ENCODE results near the gene PLXND1. TPM values are rescaled to one million over a fixed set of nuclear protein-coding genes. Genes with fewer than 3 reads are reported as not detected.
A peak's percentile ranks its signal among the peaks of the same experiment; 100 is the strongest.

Gene PLXND1
- total RNA-seq, 3 donors from 2014 or later: 4.8 to 6.2 (median 6.1) TPM

DNA sequence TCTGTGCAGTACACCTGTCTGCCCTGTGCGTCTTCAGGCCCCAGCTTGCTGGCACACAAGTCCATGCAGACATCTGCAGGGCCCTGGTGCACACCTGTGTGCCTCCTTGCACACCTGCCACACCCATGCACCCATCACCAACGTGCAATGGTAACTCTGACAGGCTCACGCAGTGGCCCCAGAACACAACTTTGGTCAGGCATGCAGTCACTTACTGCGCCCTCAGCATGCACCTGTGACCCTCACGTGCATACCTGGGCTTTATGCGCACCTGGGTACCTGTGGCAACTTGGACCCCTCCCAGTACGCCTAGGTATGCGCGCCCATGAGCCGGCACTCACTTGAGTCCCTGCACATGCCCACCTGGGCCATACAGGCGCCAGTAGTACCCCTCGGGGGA, 1.7 kb downstream of the PLXND1 start:
- H3K27me3 Mint-ChIP-seq (ENCODE audit: low read depth): peaks cover 15% of the 10 kb centered on the region
- no peak for DNase-seq
- H3K4me3 Mint-ChIP-seq: peak overlapping the region; percentile 16
- H3K36me3 Mint-ChIP-seq (ENCODE audit: insufficient read depth): no peaks in the 10 kb centered on the region
- no peaks in the 10 kb centered on the region for H3K9me3 Mint-ChIP-seq
- no peak for ATAC-seq
- peaks cover 24% of the 10 kb centered on the region for H3K4me1 Mint-ChIP-seq (ENCODE audit: low read depth)

DNA sequence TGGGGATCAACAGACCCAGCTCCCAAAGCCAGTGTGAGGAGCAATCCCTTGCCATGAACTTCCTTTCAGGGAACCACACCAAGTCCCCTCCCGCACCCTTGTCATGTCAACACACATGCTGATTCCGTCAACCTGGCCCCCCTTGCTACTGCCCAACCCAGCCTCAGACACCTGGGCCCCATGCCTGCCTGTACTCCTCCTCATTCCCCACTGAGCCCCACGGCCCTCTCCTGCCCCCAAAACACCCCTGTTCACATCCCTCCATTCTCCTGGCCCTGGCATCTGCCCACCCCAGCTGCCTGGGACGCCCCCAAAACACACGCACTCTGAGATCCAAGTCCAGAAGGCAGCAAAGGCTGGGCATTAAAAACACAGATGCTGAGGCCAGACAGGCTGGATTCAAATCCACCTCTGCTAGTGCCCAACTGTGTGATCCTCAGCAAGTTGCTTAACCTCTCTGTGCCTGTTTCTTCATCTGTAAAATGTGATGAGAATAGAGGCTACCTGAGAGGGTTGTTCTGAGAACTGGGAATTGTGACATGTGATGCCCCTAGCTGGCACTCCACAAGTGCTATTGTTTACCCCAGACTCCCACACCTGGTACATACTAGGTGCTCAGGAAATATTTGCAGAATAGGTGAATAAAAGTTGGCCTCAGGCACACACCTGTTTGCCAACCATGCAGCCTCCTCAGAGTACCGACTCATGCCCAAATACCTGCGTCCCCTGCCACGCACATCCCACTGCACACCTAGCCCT, 2.3 kb downstream of the PLXND1 start:
- ATAC-seq: no peak
- no peaks in the 10 kb centered on the region for H3K36me3 Mint-ChIP-seq (ENCODE audit: insufficient read depth)
- peaks cover 15% of the 10 kb centered on the region for H3K27me3 Mint-ChIP-seq (ENCODE audit: low read depth)
- peaks cover 27% of the 10 kb centered on the region for H3K4me1 Mint-ChIP-seq (ENCODE audit: low read depth)
- DNase-seq: no peak
- no peaks in the 10 kb centered on the region for H3K9me3 Mint-ChIP-seq
- H3K4me3 Mint-ChIP-seq: no peak overlapping the region

DNA sequence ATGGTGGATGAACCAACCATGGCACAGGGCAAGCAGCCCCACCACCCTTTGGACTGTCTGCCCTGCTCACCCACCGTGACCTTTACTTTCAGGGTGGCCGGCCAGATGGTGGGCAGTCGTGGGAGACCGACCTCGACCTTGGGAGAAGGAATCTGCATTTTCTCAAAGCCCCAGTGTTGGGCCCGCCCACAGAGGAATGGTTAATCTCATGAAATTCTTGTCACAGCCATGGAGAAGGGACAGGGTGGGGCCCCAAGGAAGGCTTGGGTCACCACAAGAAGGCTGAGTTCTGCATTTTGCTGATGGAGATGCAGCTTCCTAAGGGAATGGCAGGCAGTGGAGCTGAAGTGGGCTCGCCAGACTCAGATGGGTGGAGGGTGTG, 2.9 kb downstream of the PLXND1 start:
- no peak overlapping the region for H3K4me3 Mint-ChIP-seq
- DNase-seq: no peak
- peaks cover 26% of the 10 kb centered on the region for H3K4me1 Mint-ChIP-seq (ENCODE audit: low read depth)
- H3K36me3 Mint-ChIP-seq (ENCODE audit: insufficient read depth): no peaks in the 10 kb centered on the region
- peaks cover 15% of the 10 kb centered on the region for H3K27me3 Mint-ChIP-seq (ENCODE audit: low read depth)
- no peak for ATAC-seq
- no peaks in the 10 kb centered on the region for H3K9me3 Mint-ChIP-seq

DNA sequence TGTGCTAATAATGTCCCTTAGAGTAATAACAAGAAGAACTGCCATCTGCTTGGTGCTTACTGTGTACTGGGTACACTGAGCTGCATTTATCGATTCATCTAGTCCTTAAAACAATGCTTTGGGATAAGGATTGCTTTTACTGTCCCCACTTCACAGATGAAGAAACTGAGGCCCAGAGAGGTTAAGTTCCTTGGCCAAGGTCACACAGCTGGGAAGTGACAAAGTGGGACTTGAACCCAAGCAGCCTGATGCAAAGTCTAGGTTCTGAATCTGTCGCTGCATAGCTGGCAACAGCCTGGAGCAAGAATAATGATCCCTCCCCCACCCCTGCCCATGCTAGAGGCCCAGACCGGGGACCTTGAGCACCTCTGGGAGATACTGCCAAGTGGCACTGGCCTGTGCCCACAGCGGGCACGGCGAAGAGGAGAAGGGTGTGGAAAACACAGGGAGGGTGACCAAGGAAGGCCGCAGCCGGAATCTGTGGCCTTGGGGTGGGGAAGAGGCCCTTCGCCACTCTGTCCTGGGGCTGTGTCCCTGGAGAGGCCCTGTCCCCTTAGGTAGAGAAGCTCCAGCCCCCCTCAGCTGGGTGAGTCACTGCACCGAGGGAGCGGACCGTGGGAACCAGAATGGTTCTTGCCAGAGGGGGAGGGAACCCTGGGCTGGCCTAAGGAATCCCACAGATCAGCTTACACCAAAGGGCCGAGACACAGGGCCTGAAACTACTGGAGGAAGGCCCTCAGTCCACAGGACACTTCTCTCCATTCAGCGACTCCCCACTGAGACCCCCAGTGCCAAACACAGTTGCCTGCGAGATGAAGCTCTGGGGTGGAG, 3.5 kb downstream of the PLXND1 start:
- Mint-ChIP-seq H3K9me3 (no peaks in the 10 kb centered on the region), H3K4me3 (no peak overlapping the region), H3K4me1 (ENCODE audit: low read depth) (peaks cover 25% of the 10 kb centered on the region), H3K36me3 (ENCODE audit: insufficient read depth) (no peaks in the 10 kb centered on the region), H3K27me3 (ENCODE audit: low read depth) (peaks cover 16% of the 10 kb centered on the region)
- DNase-seq (no peak), ATAC-seq (no peak)

DNA sequence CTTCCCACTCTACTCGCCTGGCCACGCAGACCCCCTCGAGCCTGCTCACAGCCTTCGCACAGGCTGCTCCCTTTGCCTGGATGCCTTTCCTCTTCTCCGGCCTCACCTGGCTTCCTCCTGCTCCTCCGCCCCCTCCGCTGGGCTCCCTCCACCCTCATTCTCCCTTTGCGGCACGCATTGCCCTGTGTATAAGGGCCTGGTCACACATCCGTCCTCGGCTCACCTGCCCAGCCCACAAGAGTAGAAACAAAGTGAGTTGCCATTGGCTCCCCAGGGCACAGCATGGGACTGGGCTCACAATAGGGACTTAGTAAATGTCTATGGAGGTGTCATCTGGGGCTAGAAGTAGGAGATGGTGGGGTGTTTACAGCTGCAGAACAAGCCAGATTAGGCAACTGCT, 4.2 kb downstream of the PLXND1 start:
- no peaks in the 10 kb centered on the region for H3K36me3 Mint-ChIP-seq (ENCODE audit: insufficient read depth)
- ATAC-seq (no peak), DNase-seq (no peak)
- H3K4me3 Mint-ChIP-seq: no peak overlapping the region
- H3K9me3 Mint-ChIP-seq: no peaks in the 10 kb centered on the region
- H3K4me1 Mint-ChIP-seq (ENCODE audit: low read depth): peaks cover 25% of the 10 kb centered on the region
- peaks cover 16% of the 10 kb centered on the region for H3K27me3 Mint-ChIP-seq (ENCODE audit: low read depth)

DNA sequence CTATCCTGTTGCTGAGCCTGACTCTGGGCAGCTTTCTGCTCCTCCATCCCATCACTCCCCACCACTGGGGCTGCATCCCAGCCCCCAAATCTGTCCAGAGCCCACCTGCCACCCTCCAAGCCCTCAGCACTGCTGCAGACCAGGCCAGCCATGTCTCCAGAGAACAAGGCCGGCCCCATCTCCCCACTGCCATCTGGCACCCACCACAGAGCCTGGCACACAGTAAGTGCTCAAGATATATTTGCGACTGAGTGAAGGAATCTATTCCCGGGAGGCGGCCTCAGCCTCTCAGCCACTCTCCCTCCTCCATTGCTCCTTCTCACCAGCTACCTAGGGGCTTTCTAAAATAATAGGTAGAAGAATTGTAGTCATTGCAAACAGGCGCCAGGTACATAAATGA, 4.8 kb downstream of the PLXND1 start:
- ATAC-seq: no peak
- Mint-ChIP-seq H3K4me3 (no peak overlapping the region), H3K9me3 (no peaks in the 10 kb centered on the region), H3K4me1 (ENCODE audit: low read depth) (peaks cover 20% of the 10 kb centered on the region), H3K27me3 (ENCODE audit: low read depth) (peaks cover 16% of the 10 kb centered on the region), H3K36me3 (ENCODE audit: insufficient read depth) (no peaks in the 10 kb centered on the region)
- no peak for DNase-seq

DNA sequence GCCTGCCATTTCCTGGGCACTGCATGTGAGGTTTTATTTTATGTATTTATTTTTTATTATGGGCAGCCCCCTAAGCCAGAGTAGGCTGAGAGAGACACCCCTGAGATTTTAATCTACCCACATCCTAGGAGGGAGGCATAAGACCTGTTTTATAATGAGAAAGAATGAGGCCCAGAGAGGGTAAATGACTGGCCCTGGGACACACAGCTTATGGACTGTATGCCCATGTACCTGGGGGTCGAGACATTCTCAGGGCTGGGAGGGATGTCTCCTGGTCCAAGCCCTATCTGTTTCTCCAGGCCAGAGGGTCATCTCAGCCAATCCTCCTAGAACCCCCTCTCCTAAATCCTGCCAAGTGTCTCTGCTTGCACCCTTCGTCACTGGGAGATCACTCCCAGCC, 6.1 kb downstream of the PLXND1 start:
- no peak for ATAC-seq
- no peaks in the 10 kb centered on the region for H3K36me3 Mint-ChIP-seq (ENCODE audit: insufficient read depth)
- peaks cover 12% of the 10 kb centered on the region for H3K27me3 Mint-ChIP-seq (ENCODE audit: low read depth)
- H3K4me1 Mint-ChIP-seq (ENCODE audit: low read depth): peaks cover 20% of the 10 kb centered on the region
- H3K4me3 Mint-ChIP-seq: no peak overlapping the region
- H3K9me3 Mint-ChIP-seq: no peaks in the 10 kb centered on the region
- no peak for DNase-seq

DNA sequence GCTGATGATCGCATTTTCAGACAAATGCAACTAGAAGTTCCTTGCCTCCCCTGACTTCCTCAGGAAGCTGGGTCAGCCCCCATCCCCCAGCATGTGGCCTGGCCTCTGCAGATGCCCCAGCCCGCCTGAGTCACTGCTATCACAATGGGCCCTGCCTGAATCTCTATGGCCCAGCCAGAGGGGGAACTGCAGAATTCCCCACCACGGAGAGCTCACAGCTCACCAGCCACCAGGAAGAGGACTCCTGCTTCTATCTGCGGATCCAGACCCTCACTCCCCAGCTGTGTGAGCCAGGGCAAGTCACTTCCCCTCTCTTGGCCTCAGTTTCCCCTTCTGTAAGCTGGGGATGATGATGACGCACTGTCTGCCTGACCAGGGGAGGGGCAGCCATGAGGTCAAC, 6.9 kb downstream of the PLXND1 start:
- DNase-seq (no peak), ATAC-seq (no peak)
- H3K9me3 Mint-ChIP-seq: no peaks in the 10 kb centered on the region
- peaks cover 8% of the 10 kb centered on the region for H3K27me3 Mint-ChIP-seq (ENCODE audit: low read depth)
- no peaks in the 10 kb centered on the region for H3K36me3 Mint-ChIP-seq (ENCODE audit: insufficient read depth)
- peaks cover 22% of the 10 kb centered on the region for H3K4me1 Mint-ChIP-seq (ENCODE audit: low read depth)
- H3K4me3 Mint-ChIP-seq: no peak overlapping the region

DNA sequence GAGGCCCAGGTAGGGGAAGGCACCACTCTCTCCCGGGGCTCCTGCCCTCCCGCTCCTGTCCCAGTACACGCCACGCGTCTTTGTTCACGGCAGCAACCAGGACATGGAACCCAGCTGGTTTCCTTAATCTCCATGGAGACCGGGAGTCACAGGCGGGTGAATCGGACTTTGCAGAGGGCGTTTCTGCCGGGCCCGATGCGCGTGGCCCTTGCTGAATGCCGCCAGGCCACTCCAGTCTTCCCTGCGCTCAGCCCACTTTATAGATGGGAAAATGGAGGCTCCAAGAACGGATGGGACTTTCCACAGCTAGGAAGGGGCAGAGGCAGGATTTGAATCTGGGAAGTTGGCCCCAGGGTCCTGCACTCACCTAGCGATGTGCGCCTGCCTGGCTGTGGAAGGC, 7.4 kb downstream of the PLXND1 start:
- no peaks in the 10 kb centered on the region for H3K36me3 Mint-ChIP-seq (ENCODE audit: insufficient read depth)
- H3K4me3 Mint-ChIP-seq: no peak overlapping the region
- peaks cover 25% of the 10 kb centered on the region for H3K4me1 Mint-ChIP-seq (ENCODE audit: low read depth)
- H3K27me3 Mint-ChIP-seq (ENCODE audit: low read depth): peaks cover 3% of the 10 kb centered on the region
- DNase-seq (no peak), ATAC-seq (no peak)
- H3K9me3 Mint-ChIP-seq: no peaks in the 10 kb centered on the region

DNA sequence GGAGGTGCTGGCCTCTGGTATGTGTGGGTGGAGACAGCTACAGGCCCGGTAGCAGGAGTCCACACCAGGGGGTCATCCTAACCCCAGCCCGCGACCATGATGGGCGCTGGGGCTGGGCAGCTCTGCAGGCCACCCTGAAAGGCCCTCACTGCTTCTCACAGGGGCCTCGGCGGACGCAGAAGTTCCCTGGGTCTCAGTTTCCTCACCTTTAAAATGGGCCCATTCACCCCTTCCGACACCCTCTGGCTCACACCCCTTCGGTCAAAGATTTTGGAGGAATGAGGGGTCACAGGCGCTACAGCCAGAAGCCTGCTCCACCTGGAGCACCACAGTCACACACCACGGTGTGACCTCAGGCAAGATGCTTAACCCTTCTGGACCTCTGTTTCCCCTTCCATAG, 8.0 kb downstream of the PLXND1 start:
- ATAC-seq (no peak), DNase-seq (no peak)
- Mint-ChIP-seq H3K9me3 (no peaks in the 10 kb centered on the region), H3K4me3 (no peak overlapping the region), H3K36me3 (ENCODE audit: insufficient read depth) (no peaks in the 10 kb centered on the region), H3K4me1 (ENCODE audit: low read depth) (peaks cover 31% of the 10 kb centered on the region), H3K27me3 (ENCODE audit: low read depth) (peaks cover 1% of the 10 kb centered on the region)

DNA sequence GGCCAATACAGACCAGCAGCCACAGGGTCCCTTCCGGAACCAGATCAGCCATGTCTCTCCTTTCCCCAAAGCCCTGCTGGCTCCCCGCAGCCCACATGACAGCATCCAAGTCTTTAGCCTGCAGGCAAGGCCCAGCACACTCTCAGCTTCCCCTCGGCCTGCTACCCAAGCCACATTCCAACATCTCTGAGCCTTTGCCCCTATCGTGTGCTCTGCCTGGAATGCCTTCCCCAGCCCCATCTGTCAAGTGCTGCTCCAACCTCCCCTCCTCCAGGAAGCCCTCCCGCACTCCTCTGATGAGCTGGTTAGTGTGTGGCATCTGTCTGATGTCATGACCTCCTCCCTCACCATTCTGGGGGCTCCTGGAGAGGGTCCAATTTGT, 8.5 kb downstream of the PLXND1 start:
- DNase-seq: no peak
- H3K4me1 Mint-ChIP-seq (ENCODE audit: low read depth): peaks cover 36% of the 10 kb centered on the region
- peaks cover 1% of the 10 kb centered on the region for H3K27me3 Mint-ChIP-seq (ENCODE audit: low read depth)
- H3K4me3 Mint-ChIP-seq: no peak overlapping the region
- no peaks in the 10 kb centered on the region for H3K9me3 Mint-ChIP-seq
- ATAC-seq: no peak
- H3K36me3 Mint-ChIP-seq (ENCODE audit: insufficient read depth): no peaks in the 10 kb centered on the region

DNA sequence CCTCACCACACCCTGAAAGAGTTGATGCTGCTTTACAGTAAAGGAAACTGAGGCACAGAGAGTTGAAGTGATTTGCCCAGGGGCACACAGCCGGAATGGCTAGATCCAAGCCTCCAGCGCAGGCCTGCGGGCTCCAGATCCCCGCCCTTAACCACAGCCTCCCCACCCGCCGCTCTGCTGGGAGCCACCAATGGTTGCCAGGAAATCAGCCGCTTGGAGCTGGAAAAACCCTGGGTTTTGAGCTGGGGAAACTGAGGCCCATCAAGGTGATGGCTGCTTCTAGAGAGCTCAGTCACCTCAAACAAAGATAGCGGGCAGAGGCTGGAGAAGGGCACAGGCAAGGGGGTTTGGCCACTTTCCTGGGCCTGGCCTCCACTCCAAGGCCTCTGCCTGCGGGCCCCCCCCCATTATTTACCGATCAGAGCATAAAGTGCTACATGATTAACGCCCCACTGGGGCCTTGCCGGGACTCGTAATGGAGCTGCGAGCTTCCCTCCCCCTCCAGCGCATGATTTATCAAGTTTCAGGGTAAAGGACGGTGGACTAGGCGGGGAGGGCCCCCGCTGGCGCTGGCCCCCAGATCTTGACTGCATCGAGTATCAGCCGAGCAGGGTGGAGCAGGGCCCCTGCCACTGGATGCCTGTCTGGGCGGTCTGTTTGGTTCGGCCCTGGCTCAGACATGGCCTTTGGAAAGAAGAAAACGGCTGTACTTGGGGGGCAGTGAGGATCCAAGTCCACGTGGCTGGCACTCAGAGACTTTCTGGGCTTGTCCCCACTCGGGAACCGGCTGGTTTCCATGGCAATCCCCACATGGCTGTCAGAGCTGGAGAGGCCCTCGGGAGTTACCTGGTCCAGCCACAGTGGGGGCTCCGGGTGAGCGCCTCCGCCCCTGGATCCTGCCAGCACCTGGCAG, 9.1 kb downstream of the PLXND1 start:
- DNase-seq: no peak
- ATAC-seq: no peak
- Mint-ChIP-seq H3K4me1 (ENCODE audit: low read depth) (peaks cover 37% of the 10 kb centered on the region), H3K27me3 (ENCODE audit: low read depth) (peaks cover 1% of the 10 kb centered on the region), H3K9me3 (no peaks in the 10 kb centered on the region), H3K4me3 (no peak overlapping the region), H3K36me3 (ENCODE audit: insufficient read depth) (no peaks in the 10 kb centered on the region)

DNA sequence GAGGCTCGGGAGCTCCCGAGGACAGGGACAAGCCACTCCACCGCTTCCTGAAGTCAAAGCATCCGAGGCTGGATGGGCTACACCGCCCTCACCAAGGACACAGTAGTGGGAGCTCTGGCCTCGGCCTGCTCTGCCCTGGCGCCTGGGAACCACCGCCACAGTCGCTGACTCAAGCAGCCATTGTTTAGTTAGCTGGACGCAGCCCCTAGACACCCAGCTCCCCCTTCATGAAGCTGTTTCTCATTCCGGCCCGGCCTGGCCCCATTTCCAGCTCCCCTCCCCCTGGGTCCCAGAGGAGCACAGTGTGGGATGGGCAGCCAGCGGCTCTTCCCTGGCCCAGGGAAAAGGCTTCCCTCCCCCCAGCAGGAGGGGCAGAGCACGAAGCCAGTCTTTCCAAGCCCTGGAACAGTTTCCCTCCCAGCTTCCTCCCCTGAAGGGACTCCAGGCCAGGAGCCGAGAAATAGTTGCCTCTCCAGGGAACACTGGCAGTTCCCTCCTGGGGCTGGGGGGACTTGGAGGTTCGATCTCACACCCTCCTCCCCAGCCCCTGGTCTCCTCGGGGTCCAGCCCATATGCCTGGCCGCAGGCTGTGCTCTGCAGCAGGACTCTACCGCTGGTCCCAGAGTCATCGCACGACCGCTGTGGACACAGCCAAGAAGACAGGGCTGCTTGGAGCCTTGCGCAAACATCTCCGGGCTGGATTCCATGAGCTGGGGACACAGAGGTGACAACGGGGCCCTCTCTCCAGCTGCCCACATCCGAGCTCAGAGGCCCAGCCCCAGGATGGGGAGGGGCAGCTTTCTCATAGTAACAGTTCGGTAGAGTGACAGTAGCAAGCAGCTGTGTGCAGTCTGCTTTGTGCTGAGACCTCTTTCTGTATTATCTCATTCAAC, 10.0 kb downstream of the PLXND1 start:
- DNase-seq (no peak), ATAC-seq (no peak)
- Mint-ChIP-seq H3K4me3 (no peak overlapping the region), H3K27me3 (ENCODE audit: low read depth) (peaks cover 1% of the 10 kb centered on the region), H3K4me1 (ENCODE audit: low read depth) (peaks cover 39% of the 10 kb centered on the region), H3K36me3 (ENCODE audit: insufficient read depth) (no peaks in the 10 kb centered on the region), H3K9me3 (no peaks in the 10 kb centered on the region)

Data from activated T-cell treated with anti-CD3 and anti-CD28 coated beads, Interleukin-2, amount 50 U/mL, for 4 hours (primary cell).